ENCODE measurements around the gene MYOF.
"Not testable (repeated sequence)": the region's sequence is repeated elsewhere in the genome, so short reads cannot be mapped to it uniquely, and the experiment has no call there.

Gene MYOF

DNA sequence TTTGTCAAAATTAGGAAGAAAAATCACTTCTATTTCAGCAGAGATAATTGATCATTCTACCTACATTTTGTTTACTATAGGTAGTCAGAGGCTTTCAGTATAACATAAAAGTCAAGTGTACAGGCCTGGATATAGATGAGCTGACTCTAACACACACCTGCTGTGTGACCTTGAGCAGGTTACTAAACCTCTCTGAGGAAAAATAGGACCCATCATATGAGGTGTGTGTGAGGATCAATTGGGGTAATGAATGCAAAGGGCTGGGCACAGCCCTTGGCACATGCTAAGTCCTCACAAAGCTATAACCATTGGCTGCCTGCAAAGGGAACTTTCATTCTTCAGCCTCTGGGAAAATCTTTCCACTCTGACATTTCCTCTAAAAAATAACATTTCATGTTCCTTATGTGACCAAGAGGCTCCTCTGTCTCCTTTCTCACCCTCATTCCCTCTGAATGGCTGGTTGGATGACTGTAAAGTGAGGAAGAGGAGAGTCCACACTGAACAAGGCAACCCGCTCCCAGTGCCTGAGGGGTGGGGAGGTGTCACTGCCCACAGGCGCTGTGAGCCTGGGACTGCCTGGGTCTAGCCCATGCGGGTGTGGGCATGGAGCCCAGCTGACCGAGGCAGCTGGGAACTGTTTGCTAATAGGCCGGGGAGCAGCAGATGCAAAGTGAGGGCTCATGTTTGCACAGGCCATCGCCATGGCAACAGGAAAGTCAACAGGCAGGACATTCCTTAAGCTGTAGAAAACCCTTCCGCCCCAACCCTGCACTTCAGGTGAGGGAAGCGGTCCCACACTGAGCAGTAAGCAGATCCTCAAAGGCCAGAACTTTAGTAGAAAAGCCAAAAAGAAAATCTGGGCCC, 36.8 kb downstream of the MYOF start:
- Histone ChIP-seq H3K27ac (no peak overlapping the region), H3K79me2 (ENCODE audit: insufficient read depth, low read depth) (no peaks in the 10 kb centered on the region), H4K20me1 (ENCODE audit: insufficient read depth) (no peaks in the 10 kb centered on the region), H2AFZ (ENCODE audit: low read depth) (no peak overlapping the region), H3K4me1 (ENCODE audit: low read depth, poor library complexity, severe bottlenecking) (no peaks in the 10 kb centered on the region), H3K4me3 (IDR thresholded peaks at IDR 0.05; ENCODE audit: insufficient read depth, low read depth, low read length) (no peak overlapping the region), H3K27me3 (ENCODE audit: insufficient read depth, low read depth) (no peaks in the 10 kb centered on the region), H3K4me2 (no peak overlapping the region), H3K9ac (no peak overlapping the region), H3K36me3 (ENCODE audit: insufficient read depth) (no peaks in the 10 kb centered on the region)
- TF ChIP-seq, protein P1, sequence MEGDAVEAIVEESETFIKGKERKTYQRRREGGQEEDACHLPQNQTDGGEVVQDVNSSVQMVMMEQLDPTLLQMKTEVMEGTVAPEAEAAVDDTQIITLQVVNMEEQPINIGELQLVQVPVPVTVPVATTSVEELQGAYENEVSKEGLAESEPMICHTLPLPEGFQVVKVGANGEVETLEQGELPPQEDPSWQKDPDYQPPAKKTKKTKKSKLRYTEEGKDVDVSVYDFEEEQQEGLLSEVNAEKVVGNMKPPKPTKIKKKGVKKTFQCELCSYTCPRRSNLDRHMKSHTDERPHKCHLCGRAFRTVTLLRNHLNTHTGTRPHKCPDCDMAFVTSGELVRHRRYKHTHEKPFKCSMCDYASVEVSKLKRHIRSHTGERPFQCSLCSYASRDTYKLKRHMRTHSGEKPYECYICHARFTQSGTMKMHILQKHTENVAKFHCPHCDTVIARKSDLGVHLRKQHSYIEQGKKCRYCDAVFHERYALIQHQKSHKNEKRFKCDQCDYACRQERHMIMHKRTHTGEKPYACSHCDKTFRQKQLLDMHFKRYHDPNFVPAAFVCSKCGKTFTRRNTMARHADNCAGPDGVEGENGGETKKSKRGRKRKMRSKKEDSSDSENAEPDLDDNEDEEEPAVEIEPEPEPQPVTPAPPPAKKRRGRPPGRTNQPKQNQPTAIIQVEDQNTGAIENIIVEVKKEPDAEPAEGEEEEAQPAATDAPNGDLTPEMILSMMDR (conservative IDR thresholded peaks at IDR 0.05; ENCODE audit: low read depth, low read length) = no peak

DNA sequence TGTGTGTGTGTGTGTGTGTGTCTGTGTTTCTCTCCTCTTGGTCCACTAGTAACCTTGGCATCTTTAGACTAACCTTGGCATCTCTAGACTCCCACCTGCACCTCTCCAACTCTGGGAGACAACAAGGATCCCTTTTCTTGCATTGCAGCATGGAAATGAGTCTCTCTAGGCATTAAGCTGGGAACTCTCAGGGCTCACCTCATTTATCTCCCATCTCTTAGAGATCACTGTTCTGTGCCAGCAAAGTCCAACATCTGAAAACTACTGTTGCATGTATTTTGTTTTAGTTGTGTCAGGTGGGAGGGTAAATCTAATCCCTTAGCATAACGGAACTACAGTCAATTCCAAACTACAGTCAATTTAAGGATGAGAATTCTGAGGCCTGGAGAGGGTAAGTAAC, 38.7 kb downstream of the MYOF start:
- H3K4me2 ChIP-seq = no peak overlapping the region
- H3K36me3 ChIP-seq (ENCODE audit: insufficient read depth) = no peaks in the 10 kb centered on the region
- H3K4me3 ChIP-seq (IDR thresholded peaks at IDR 0.05; ENCODE audit: insufficient read depth, low read depth, low read length) = no peak overlapping the region
- H2AFZ ChIP-seq (ENCODE audit: low read depth) = no peak overlapping the region
- H3K9ac ChIP-seq = no peak overlapping the region
- H3K27me3 ChIP-seq (ENCODE audit: insufficient read depth, low read depth) = no peaks in the 10 kb centered on the region
- TF ChIP-seq, protein P1 (conservative IDR thresholded peaks at IDR 0.05; ENCODE audit: low read depth, low read length) = no peak
- H3K4me1 ChIP-seq (ENCODE audit: low read depth, poor library complexity, severe bottlenecking) = no peaks in the 10 kb centered on the region
- no peaks in the 10 kb centered on the region for H3K79me2 ChIP-seq (ENCODE audit: insufficient read depth, low read depth)
- H4K20me1 ChIP-seq (ENCODE audit: insufficient read depth) = no peaks in the 10 kb centered on the region
- no peak overlapping the region for H3K27ac ChIP-seq

DNA sequence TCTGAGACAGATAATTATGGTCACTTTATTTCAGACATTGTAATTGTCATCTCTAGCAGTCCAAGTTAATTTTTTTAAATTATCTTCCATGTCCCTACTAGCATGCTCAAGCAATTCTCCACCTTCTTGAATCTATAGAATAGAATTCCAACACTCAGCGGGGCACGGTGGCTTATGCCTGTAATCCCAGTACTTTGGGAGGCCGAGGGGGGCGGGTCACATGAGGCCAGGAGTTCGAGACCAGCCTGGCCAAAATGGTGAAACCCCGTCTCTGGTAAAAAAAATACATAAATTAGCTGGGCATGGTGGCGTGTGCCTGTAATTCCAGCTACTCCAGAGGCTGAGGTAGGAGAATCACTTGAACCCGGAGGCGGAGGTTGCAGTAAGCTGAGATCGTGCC, 39.4 kb downstream of the MYOF start:
- not testable (repeated sequence) for H3K4me3 ChIP-seq (IDR thresholded peaks at IDR 0.05; ENCODE audit: insufficient read depth, low read depth, low read length); H3K4me1 ChIP-seq (ENCODE audit: low read depth, poor library complexity, severe bottlenecking); H3K79me2 ChIP-seq (ENCODE audit: insufficient read depth, low read depth); H3K27me3 ChIP-seq (ENCODE audit: insufficient read depth, low read depth); H2AFZ ChIP-seq (ENCODE audit: low read depth); H4K20me1 ChIP-seq (ENCODE audit: insufficient read depth); H3K9ac ChIP-seq; H3K27ac ChIP-seq; H3K36me3 ChIP-seq (ENCODE audit: insufficient read depth); H3K4me2 ChIP-seq

DNA sequence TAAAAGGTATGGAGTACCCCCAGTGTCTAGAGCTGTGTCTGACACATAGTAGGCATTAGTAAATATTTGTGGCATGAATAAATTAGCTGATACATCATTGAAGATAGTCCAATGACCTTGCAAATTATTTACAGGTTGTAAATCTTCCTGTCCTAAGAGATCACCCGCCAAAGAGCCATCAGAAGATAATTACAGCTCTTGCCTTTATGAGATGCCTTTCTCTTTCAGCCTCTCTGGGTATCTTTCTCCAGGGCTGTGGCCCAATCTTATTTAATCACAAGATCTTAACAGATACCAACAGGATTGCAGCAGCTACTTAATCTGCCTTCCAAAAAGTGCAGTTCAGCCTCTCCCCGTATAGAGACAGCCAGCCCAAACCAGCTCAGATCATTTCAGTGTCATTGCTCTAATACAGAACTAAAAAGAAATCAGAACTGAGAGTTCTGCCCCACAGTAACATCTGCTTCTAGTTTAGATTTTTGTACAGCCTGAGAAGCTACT, 41.5 kb downstream of the MYOF start:
- no peaks in the 10 kb centered on the region for H4K20me1 ChIP-seq (ENCODE audit: insufficient read depth)
- no peak overlapping the region for H3K27ac ChIP-seq
- no peak overlapping the region for H3K4me3 ChIP-seq (IDR thresholded peaks at IDR 0.05; ENCODE audit: insufficient read depth, low read depth, low read length)
- no peak overlapping the region for H2AFZ ChIP-seq (ENCODE audit: low read depth)
- no peaks in the 10 kb centered on the region for H3K36me3 ChIP-seq (ENCODE audit: insufficient read depth)
- H3K9ac ChIP-seq = no peak overlapping the region
- TF ChIP-seq, protein P1 (conservative IDR thresholded peaks at IDR 0.05; ENCODE audit: low read depth, low read length) = no peak
- H3K4me2 ChIP-seq = no peak overlapping the region
- H3K4me1 ChIP-seq (ENCODE audit: low read depth, poor library complexity, severe bottlenecking) = no peaks in the 10 kb centered on the region
- no peaks in the 10 kb centered on the region for H3K27me3 ChIP-seq (ENCODE audit: insufficient read depth, low read depth)
- H3K79me2 ChIP-seq (ENCODE audit: insufficient read depth, low read depth) = no peaks in the 10 kb centered on the region

DNA sequence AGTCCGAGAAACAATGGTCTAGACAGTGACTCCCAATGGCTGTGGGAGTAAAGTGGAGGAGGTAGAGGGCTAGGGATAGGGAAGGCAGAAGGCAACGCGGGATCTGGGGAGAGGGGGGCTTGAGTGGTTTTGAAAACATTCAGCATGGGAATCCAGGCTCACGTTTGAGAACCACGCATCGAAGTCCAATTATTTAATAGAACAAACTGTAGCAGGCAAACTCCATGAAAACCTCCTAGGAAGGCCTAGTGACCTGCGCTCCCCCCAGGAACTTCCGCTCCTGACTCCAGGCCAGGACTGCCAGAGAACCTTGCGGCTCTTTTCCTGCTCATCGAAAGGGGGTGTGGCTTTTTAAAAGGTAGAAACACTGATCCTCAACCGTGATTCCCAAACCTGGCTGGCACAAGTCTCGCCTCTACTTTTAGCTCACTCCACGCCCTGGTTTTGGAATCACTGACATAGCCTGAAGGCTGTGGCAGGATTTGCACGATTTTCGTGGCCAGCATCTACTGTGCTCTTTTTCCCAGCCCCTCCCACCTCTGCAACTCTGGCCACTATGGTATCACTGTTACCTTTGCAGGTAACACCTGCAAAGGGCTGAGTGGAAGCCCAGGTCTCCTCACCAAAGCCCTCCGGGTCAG, 43.4 kb downstream of the MYOF start:
- Histone ChIP-seq H3K4me1 (ENCODE audit: low read depth, poor library complexity, severe bottlenecking) (no peaks in the 10 kb centered on the region), H2AFZ (ENCODE audit: low read depth) (no peak overlapping the region), H3K27ac (no peak overlapping the region), H4K20me1 (ENCODE audit: insufficient read depth) (no peaks in the 10 kb centered on the region), H3K4me2 (no peak overlapping the region), H3K79me2 (ENCODE audit: insufficient read depth, low read depth) (no peaks in the 10 kb centered on the region), H3K36me3 (ENCODE audit: insufficient read depth) (no peaks in the 10 kb centered on the region), H3K27me3 (ENCODE audit: insufficient read depth, low read depth) (no peaks in the 10 kb centered on the region), H3K9ac (no peak overlapping the region), H3K4me3 (IDR thresholded peaks at IDR 0.05; ENCODE audit: insufficient read depth, low read depth, low read length) (no peak overlapping the region)
- TF ChIP-seq, protein P1 (conservative IDR thresholded peaks at IDR 0.05; ENCODE audit: low read depth, low read length) = no peak
